ENCODE measurements around the gene ADAD1.

The ADAD1 gene

GRCh38 chr4:122456231-122457116 lies 77.7 kb downstream of the ADAD1 start, which contains the start of gene IL2:
Gene IL2 (minus strand): TSS chr4:122456725. CDS start chr4:122456440, 285 bp downstream.
- no peak for DNase-seq (ENCODE audit: low spot score)

GRCh38 chr4:122458625-122459024 lies 79.8 kb downstream of the ADAD1 start:
- peak; percentile 6 for DNase-seq (ENCODE audit: low spot score)

- no peak for DNase-seq (ENCODE audit: low spot score)
These were observed 90.6 kb downstream of the ADAD1 start for GRCh38 chr4:122469457-122469856.

GRCh38 chr4:122475233-122475632 lies 96.4 kb downstream of the ADAD1 start:
- no peak for DNase-seq (ENCODE audit: low spot score)

- no peak for DNase-seq (ENCODE audit: low spot score)
These were observed 97.3 kb downstream of the ADAD1 start for GRCh38 chr4:122476126-122476525.

- DNase-seq (ENCODE audit: low spot score), result no peak
These were observed 97.9 kb downstream of the ADAD1 start for GRCh38 chr4:122476745-122477144.
